Measurements from ENCODE around the gene FZR1. TPM values are rescaled to one million over a fixed set of nuclear protein-coding genes. Genes with fewer than 3 reads are reported as not detected.

FZR1 gene
- total RNA-seq, 1 donor from 2014 or later: 23.8 TPM

DNA sequence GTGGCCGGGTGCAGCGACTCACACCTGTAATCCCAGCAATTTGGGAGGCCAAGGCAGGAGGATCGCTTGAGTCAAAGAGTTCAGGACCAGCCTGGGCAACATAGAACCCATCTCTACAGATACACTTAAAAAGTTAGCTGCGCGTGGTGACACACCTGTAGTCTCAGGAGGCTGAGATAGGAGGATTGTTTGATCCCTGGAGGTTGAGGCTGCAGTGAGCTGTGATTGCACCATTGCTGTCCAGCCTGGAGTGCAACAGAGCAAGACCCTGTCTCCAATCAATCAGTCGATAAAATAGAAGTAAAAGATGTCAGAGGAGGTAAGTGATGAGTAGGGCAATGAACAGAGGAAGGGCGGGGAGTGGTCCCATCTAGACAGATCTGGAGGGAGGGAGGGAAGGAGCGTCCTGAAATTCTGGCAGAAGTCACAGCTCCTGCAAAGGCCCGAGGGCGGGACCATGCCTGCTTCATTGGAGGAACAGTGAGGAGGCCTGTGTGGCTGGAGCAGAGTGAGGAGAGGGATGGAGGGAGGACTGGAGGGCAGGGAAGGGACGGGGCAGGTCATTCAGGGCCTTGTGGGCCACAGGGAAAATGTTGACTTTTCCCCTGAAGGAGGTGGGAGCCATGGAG is 35.5 kb upstream of the FZR1 start:
- intact Hi-C loops (cut with DNase I): loop anchor here (5.0 kb wide), 1 partner anchor 38 kb away; no protein-coding TSS in a partner anchor

GRCh38 chr19:3471954-3472655 is 34.0 kb upstream of the FZR1 start:
- DNase-seq (ENCODE audit: low spot score): no peak
- intact Hi-C loops (cut with DNase I): loop anchor here (1.0 to 5.0 kb wide), 2 partner anchors 40 to 145 kb away; no protein-coding TSS in a partner anchor

More for the DNA sequence above, 35.5 kb upstream of the FZR1 start:
- no peak for DNase-seq (ENCODE audit: low spot score)

- no peak for DNase-seq (ENCODE audit: low spot score)
- intact Hi-C loops (cut with DNase I): loop anchor here (5.0 kb wide), 1 partner anchor 42 kb away; no protein-coding TSS in a partner anchor
Measured at GRCh38 chr19:3474010-3474409, 32.1 kb upstream of the FZR1 start.

DNA sequence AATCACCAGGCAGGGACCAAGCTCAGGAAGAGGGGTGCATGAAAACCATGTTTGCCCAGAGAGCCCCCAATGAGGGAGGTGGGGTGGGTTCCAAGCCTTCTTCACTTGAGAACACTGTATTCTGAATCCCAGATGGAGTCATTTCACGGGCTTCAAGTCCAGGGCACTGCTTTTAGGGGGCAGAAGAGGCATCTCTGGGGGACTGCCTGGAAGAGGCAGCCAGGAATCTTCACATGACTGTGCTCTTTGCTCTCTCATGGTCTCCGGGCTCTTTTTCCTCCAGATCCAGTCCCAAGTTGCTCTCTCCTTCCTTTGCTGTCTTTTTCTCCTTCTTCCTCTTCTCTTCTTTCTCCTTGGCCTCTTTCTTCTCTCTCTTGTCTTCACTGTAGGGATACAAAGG is 31.5 kb upstream of the FZR1 start:
- DNase-seq (ENCODE audit: low spot score): no peak
- intact Hi-C loops (cut with DNase I): loop anchor here (5.0 kb wide), 1 partner anchor 42 kb away; no protein-coding TSS in a partner anchor

- intact Hi-C loops (cut with DNase I): no loop called here
- DNase-seq (ENCODE audit: low spot score): no peak
Measured at GRCh38 chr19:3475449-3475848, 30.7 kb upstream of the FZR1 start.

DNA sequence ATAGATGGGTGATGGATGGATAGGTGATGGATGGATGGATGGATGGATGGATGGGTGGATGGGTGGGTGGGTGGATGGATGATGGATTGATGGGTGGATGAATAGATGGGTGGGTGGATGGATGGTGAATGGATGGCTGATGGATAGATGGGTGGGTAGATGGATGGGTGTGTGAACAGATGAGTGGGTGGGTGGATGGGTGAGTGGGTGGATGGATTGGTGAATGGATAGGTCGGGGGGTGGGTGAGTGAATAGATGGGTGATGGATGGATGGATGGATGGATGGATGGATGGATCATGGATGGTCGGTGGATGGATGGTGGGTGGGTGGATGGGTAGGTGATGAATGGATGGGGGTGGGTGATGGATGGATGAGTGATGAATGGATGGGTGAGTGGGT is 29.3 kb upstream of the FZR1 start:
- no peak for DNase-seq (ENCODE audit: low spot score)
- intact Hi-C loops (cut with DNase I): no loop called here

GRCh38 chr19:3477506-3477905 is 28.6 kb upstream of the FZR1 start:
- intact Hi-C loops (cut with DNase I): no loop called here
- no peak for DNase-seq (ENCODE audit: low spot score)

- intact Hi-C loops (cut with DNase I): no loop called here
- DNase-seq (ENCODE audit: low spot score): no peak
Measured at GRCh38 chr19:3477951-3478350, 28.2 kb upstream of the FZR1 start.

GRCh38 chr19:3478409-3479176 is 27.5 kb upstream of the FZR1 start:
- no peak for DNase-seq (ENCODE audit: low spot score)
- intact Hi-C loops (cut with DNase I): no loop called here

GRCh38 chr19:3479177-3479833 is 26.8 kb upstream of the FZR1 start:
- DNase-seq (ENCODE audit: low spot score): no peak
- intact Hi-C loops (cut with DNase I): no loop called here

DNA sequence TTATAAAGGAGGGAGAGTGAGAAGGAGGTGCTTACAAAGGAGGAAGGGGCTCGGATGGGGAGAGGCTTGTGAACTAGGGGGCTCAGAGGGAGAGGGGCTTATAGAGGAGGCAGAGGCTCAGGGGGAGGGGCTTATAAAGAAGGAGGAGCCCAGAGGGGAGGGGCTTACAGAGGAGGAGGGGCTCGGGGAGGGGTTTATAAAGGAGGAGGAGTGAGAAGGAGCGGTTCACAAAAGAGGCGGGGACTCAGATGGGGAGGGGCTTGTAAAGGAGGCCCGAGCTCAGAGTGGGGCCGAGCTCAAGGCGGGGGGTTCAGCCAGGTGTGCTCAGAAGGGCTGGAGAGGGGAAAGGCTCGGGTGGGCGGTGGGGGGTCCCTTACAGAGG is 26.3 kb upstream of the FZR1 start:
- intact Hi-C loops (cut with DNase I): no loop called here
- no peak for DNase-seq (ENCODE audit: low spot score)

DNA sequence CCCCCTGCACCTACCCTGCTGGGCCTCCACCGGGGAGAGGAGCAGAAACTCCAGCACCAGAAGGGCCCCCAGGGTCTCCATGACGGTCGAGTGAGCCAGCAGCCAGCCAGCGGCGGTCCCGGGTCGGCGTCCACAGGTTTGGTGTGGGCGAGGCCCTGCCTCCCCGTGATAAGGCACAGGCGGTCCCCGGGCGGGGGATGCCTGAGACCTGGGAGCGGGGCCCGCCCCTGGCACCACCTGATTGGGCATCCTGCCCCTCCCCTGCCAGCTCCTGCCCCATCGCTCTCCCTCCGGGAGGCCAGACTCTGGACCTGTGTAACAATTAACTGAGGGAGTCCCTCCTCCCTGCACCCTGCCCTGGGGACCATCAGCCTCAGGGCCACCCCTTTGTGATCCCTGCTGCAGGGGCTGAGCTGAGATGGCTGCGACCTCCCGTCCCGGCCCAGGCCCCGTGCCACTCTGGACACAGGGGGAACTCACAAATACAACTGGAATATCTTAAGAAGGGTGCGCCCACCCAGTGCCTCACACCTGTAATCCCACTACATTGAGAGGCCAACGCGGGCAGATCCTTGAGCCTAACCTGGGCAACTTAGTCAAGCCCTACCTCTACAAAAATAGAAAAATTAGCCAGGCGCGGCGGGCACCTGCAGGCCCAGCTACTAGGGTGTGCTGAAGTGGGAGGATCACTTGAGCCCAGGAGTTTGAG is 25.6 kb upstream of the FZR1 start, which contains the start of gene SMIM24:
Gene SMIM24 (minus strand): TSS at position 143 of the 709 bp plus-strand sequence. CDS start 62 bp downstream, at position 81.
- intact Hi-C loops (cut with DNase I): no loop called here
- no peak for DNase-seq (ENCODE audit: low spot score)

DNA sequence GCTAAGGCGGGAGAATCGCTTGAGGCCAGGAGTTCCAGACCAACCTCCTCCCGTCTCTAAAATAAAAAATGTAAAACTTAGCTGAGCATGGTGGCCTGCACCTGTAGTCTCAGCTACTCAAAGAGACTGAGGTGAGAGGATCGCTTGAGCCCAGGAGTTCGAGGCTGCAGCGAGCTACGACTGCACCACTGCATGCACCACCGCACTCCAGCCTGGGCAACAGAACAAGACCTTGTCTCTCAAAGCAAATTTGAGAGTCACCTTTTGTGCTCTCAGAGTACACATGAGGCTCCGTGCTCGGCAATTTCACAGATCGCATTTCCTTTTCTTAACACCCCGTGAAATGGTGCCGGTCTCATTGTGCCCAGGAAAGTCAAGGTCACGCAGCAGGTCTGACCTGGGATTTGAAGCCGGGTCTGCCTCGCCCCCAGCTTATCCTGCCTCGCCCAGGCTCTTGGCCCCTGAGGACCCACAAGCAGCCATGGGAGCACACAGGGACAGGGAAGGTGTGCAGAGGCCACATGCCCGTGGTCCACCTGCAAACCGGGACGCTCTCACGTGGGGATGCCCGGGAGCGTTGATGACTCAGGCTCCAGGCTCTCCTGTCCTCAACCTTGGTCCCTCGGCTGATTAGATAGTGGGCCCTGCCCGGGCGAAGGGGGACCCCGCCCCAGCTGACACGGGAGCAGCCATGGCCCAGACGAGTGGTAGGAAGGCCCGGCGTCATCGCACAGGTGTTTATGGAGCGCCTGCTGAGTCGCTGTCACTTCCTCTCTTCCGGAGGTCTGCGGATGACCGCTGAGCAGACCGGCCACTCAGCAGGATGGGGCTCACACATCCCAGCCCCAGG is 24.6 kb upstream of the FZR1 start:
- intact Hi-C loops (cut with DNase I): no loop called here
- no peak for DNase-seq (ENCODE audit: low spot score)

DNA sequence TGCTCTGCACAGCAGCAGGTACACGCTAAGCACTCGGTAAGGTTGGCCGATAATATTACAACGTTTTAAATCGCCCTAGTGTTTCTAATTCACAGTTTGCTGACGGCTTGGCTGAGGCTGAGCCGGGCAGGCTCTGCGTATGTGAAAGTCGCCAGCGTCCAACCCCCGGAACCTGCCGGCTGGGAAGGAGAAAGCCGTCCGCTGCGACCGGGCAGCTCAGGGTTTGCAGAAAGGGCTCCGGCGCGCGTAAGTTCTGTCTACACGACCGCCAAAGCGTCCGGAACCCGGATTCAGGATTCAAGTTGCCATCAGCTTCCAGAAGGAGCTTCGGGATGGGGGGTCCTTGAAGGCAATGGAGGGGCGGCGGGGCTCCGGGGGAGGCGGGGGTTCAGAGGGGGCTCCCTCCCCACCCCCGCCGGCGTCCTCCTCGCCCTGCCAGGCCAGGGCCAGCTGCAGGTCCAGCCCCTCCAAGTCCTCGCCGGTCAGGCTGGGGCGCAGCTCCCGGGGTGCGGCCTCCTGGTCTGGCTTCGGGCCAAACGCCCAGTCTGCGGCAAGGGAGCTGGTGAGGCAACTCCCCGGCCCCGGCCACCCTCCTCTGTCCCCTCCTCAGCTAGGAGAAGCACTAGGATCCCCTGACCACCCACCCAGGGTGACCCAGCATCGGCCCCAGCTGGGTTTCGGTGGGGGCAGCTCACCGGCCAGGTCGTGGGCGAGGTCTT is 23.4 kb upstream of the FZR1 start:
- no peak for DNase-seq (ENCODE audit: low spot score)
- intact Hi-C loops (cut with DNase I): no loop called here

- intact Hi-C loops (cut with DNase I): no loop called here
- DNase-seq (ENCODE audit: low spot score): no peak
Measured at GRCh38 chr19:3483226-3483628, 22.9 kb upstream of the FZR1 start, which contains the start of gene SMIM44. SMIM44 (minus strand) TSS chr19:3483441; CDS start chr19:3483403, 38 bp downstream.

GRCh38 chr19:3491396-3492119 is 14.6 kb upstream of the FZR1 start:
- no peak for DNase-seq (ENCODE audit: low spot score)

More at GRCh38 chr19:3491396-3492119, 14.6 kb upstream of the FZR1 start:
- intact Hi-C loops (cut with DNase I): no loop called here

Data from cardiac septum (tissue), 1 donor.